Nephron (organoid): ENCODE data around the gene OR8D2.

Experiments used
- H3K27ac Mint-ChIP-seq, 3 experiments: 2 replicates each; pipeline ENCODE4 v1.8.0; 2020; ENCODE audit warnings: mixed read lengths in 3 of 3, mild to moderate bottlenecking in 2 of 3, moderate library complexity in 1 of 3
- H3K27me3 Mint-ChIP-seq: 2 replicates; pipeline ENCODE4 v1.8.0; 2021; ENCODE audit warnings: low read depth, mild to moderate bottlenecking, moderate library complexity, mixed read lengths
- H3K36me3 Mint-ChIP-seq: 2 replicates; pipeline ENCODE4 v1.8.0; 2020; ENCODE audit warnings: low read depth, mixed read lengths
- H3K4me1 Mint-ChIP-seq: 2 replicates; pipeline ENCODE4 v1.8.0; 2020; ENCODE audit warnings: mixed read lengths
- H3K4me3 Mint-ChIP-seq, 3 experiments: 2 replicates each; pipeline ENCODE4 v1.8.0; 2020; ENCODE audit warnings: mild to moderate bottlenecking in 3 of 3, mixed read lengths in 3 of 3, moderate library complexity in 2 of 3
- H3K9me3 Mint-ChIP-seq: 2 replicates; pipeline ENCODE4 v1.8.0; 2020; ENCODE audit warnings: mixed read lengths
- TF ChIP-seq, protein P1 (sequence below), 3 experiments: fragments of 200-600 bp; sonication (generic); IDR thresholded peaks; one replicate each; pipeline ENCODE4 v1.5.0; 2021; ENCODE audit warnings: antibody characterized with exemption in 3 of 3; ENCODE audit not compliant: unreplicated experiment in 3 of 3

OR8D2 gene

DNA sequence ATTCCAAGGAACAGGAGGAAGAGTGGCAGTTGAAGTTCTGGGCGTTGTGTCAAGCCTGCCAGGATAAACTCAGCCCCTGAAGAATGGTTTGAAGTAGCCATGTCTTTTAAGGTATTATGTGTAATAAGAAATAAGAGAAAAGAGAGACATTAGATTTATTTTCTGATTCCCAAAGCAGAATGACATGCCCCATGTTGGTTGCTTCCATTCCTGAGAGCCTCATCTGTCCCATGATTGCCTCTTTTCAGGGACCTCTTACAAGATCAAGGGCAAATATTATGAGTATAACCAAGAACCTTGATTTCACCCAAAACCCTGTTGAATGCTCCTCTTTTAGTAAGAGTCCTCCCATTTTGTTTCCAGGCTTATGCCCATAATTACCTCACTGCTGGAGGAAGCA, at the start of gene OR8D2:
OR8D2 (minus strand) TSS at position 101 of the 400 bp plus-strand sequence; CDS start at position 101, 0 bp downstream.
- Mint-ChIP-seq H3K27ac (no peak within 1 kb of the TSS), H3K4me3 (no peak within 1 kb of the TSS), H3K36me3 (no peaks in the 10 kb centered on the region), H3K27me3 (peaks cover 21% of the 10 kb centered on the region), H3K9me3 (no peaks in the 10 kb centered on the region), H3K4me1 (no peaks in the 10 kb centered on the region)
- TF ChIP-seq, protein P1, sequence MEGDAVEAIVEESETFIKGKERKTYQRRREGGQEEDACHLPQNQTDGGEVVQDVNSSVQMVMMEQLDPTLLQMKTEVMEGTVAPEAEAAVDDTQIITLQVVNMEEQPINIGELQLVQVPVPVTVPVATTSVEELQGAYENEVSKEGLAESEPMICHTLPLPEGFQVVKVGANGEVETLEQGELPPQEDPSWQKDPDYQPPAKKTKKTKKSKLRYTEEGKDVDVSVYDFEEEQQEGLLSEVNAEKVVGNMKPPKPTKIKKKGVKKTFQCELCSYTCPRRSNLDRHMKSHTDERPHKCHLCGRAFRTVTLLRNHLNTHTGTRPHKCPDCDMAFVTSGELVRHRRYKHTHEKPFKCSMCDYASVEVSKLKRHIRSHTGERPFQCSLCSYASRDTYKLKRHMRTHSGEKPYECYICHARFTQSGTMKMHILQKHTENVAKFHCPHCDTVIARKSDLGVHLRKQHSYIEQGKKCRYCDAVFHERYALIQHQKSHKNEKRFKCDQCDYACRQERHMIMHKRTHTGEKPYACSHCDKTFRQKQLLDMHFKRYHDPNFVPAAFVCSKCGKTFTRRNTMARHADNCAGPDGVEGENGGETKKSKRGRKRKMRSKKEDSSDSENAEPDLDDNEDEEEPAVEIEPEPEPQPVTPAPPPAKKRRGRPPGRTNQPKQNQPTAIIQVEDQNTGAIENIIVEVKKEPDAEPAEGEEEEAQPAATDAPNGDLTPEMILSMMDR (IDR thresholded peaks at IDR 0.05; ENCODE audit: unreplicated experiment in 3 of 3): no peak

GRCh38 chr11:124359566-124359965, 39.6 kb upstream of the OR8D2 start:
- Mint-ChIP-seq H3K4me3 (no peak overlapping the region), H3K27ac (no peak overlapping the region), H3K36me3 (no peaks in the 10 kb centered on the region), H3K27me3 (no peaks in the 10 kb centered on the region), H3K9me3 (no peaks in the 10 kb centered on the region), H3K4me1 (no peaks in the 10 kb centered on the region)
- TF ChIP-seq, protein P1 (IDR thresholded peaks at IDR 0.05; ENCODE audit: unreplicated experiment in 3 of 3): no peak

- Mint-ChIP-seq H3K27ac (no peak overlapping the region), H3K4me3 (no peak overlapping the region), H3K36me3 (no peaks in the 10 kb centered on the region), H3K9me3 (peaks cover 18% of the 10 kb centered on the region), H3K4me1 (no peaks in the 10 kb centered on the region), H3K27me3 (no peaks in the 10 kb centered on the region)
- TF ChIP-seq, protein P1 (IDR thresholded peaks at IDR 0.05; ENCODE audit: unreplicated experiment in 3 of 3): no peak
Observed at GRCh38 chr11:124346311-124346955, 26.4 kb upstream of the OR8D2 start.

DNA sequence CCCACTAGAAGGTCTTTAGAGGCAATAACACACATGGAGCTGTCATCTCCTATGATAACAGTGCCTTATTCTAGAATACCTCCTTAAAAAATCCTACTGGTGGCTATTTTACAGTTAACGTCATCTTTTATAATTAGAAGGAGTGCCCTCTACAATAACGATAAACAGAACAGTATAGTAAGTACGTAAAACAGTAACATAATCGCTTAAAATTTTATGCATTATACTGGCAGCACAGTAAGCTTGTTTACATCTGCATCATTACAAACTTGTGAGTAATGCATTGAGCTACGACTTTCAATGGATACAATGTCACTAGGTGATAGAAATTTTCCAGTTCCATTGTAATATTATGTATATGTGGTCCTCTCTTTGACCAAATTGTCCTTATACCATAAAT, 24.3 kb upstream of the OR8D2 start:
- Mint-ChIP-seq H3K4me1 (no peaks in the 10 kb centered on the region), H3K27ac (no peak overlapping the region), H3K27me3 (no peaks in the 10 kb centered on the region), H3K36me3 (no peaks in the 10 kb centered on the region), H3K4me3 (no peak overlapping the region), H3K9me3 (peaks cover 11% of the 10 kb centered on the region)
- TF ChIP-seq, protein P1 (IDR thresholded peaks at IDR 0.05; ENCODE audit: unreplicated experiment in 3 of 3): no peak

DNA sequence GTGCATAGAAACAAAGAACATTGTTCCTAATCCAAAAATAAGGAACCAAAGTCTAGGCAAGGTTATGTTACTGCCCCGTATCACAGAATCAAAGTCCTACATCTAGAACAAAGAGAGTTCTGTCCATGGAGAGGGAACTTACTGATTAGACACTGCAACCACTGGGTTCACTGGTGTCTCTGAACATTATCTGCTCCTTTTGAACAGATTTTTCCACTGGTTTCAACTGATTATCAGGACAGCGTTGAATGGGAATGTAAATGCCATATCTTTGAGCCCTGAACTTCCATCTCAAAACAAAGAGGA, 20.1 kb upstream of the OR8D2 start:
- Mint-ChIP-seq H3K27me3 (peaks cover 4% of the 10 kb centered on the region), H3K9me3 (no peaks in the 10 kb centered on the region), H3K4me1 (no peaks in the 10 kb centered on the region), H3K4me3 (no peak overlapping the region), H3K36me3 (no peaks in the 10 kb centered on the region), H3K27ac (no peak overlapping the region)
- TF ChIP-seq, protein P1 (IDR thresholded peaks at IDR 0.05; ENCODE audit: unreplicated experiment in 3 of 3): no peak

- no peaks in the 10 kb centered on the region for H3K9me3 Mint-ChIP-seq
- no peaks in the 10 kb centered on the region for H3K4me1 Mint-ChIP-seq
- TF ChIP-seq, protein P1 (IDR thresholded peaks at IDR 0.05; ENCODE audit: unreplicated experiment in 3 of 3): no peak
- H3K4me3 Mint-ChIP-seq: no peak overlapping the region
- no peak overlapping the region for H3K27ac Mint-ChIP-seq
- no peaks in the 10 kb centered on the region for H3K36me3 Mint-ChIP-seq
- H3K27me3 Mint-ChIP-seq: peaks cover 4% of the 10 kb centered on the region
Observed at GRCh38 chr11:124339396-124340141, 19.6 kb upstream of the OR8D2 start.
